Erythroblast (primary cell): Measurements from ENCODE around the gene HOXA6.

Source experiments
- GATA1 ChIP-seq: IDR thresholded peaks from 2 replicates; pipeline ENCODE4 v1.6.1; 2011; ENCODE audit warnings: low read depth, mild to moderate bottlenecking, control low read depth, low read length, moderate library complexity
- POLR2A ChIP-seq: IDR thresholded peaks from 2 replicates; pipeline ENCODE4 v1.6.1; 2011; ENCODE audit warnings: mild to moderate bottlenecking, low read length

GRCh38 chr7:27186668-27187474, 39.3 kb upstream of the HOXA6 start:
- TF ChIP-seq POLR2A (no peak), GATA1 (no peak)
